GM12878 (cell line): ENCODE measurements around the gene LINC00632. TPM values are rescaled to one million over a fixed set of nuclear protein-coding genes. Genes with fewer than 3 reads are reported as not detected.

Experiments used
- ATAC-seq: fragments of 200-7000 bp; cut with Tn5 transposase; 3 replicates; pipeline ENCODE4 v1.9.1; 2020; ENCODE audit warnings: mild to moderate bottlenecking, moderate library complexity
- BruUV-seq: library from RNA; stranded (reverse); fragments of 400-500 nt; replicated peaks from 2 replicates; lab custom pipeline; 2021; lab: Mats Ljungman, UMichigan
- CTCF ChIA-PET: fragments of 300-600 bp; sonication (Branson Sonifier 250); formaldehyde crosslinking; extraction: SDS; loops from one replicate; lab custom pipeline; 2021; ENCODE audit warnings: inconsistent platforms; lab: Yijun Ruan, JAX
- POLR2A ChIA-PET: fragments of 350-600 bp; formaldehyde crosslinking; extraction: SDS; loops from one replicate; lab custom pipeline; 2021; ENCODE audit warnings: inconsistent platforms; lab: Charles Lee
- RAD21 ChIA-PET: fragments of 300-600 bp; sonication (Branson Sonifier 250); formaldehyde crosslinking; loops from one replicate; lab custom pipeline; 2023; ENCODE audit warnings: antibody characterized with exemption; ENCODE audit not compliant: unreplicated experiment; lab: Charles Lee
- SMC1A ChIA-PET: fragments of 300-600 bp; sonication (Branson Sonifier 250); formaldehyde crosslinking; loops from one replicate; lab custom pipeline; 2023; ENCODE audit not compliant: unreplicated experiment, uncharacterized antibody; lab: Charles Lee
- DNase-seq: peaks from one replicate; pipeline ENCODE4 v3.0.0-alpha.2; 2011; ENCODE audit warnings: low read depth, low spot score
- FAIRE-seq: peaks from 3 replicates; lab custom pipeline; 2011; peaks lifted over from hg19 to GRCh38; lab: Jason Lieb, UNC
- H2AFZ ChIP-seq: 2 replicates; pipeline ENCODE4 v1.6.0; 2011; ENCODE audit warnings: low read depth, low read length, control low read depth; ENCODE audit not compliant: control insufficient read depth
- H3K27ac ChIP-seq: 2 replicates; pipeline ENCODE4 v1.5.1; 2011; ENCODE audit warnings: control low read depth; ENCODE audit not compliant: control insufficient read depth, insufficient read depth
- H3K27me3 ChIP-seq, 2 experiments: replicated peaks in 1 of 2; 2 replicates each; pipeline versions ENCODE4 v1.6.0 to v1.6.1; 2011; ENCODE audit warnings: low read length in 1 of 2; ENCODE audit not compliant: control insufficient read depth in 2 of 2, insufficient read depth in 2 of 2
- H3K36me3 ChIP-seq, 2 experiments: 2 replicates each; pipeline ENCODE4 v1.5.1; 2011; ENCODE audit warnings: low read length in 1 of 2; ENCODE audit not compliant: control insufficient read depth in 2 of 2, insufficient read depth in 2 of 2
- H3K4me1 ChIP-seq: 2 replicates; pipeline ENCODE4 v1.6.1; 2011; ENCODE audit warnings: mild to moderate bottlenecking, low read length, moderate library complexity, mixed read lengths; ENCODE audit not compliant: control insufficient read depth, insufficient read depth
- H3K4me2 ChIP-seq: 2 replicates; pipeline ENCODE4 v1.6.0; 2011; ENCODE audit warnings: control low read depth; ENCODE audit not compliant: control insufficient read depth, insufficient read depth
- H3K4me3 ChIP-seq: fragments of 200-600 bp; sonication (generic); 2 replicates; pipeline ENCODE4 v1.5.1; 2016
- H3K79me2 ChIP-seq: 2 replicates; pipeline ENCODE4 v1.6.0; 2011; ENCODE audit warnings: low read length; ENCODE audit not compliant: control insufficient read depth, insufficient read depth
- H3K9ac ChIP-seq: 2 replicates; pipeline ENCODE4 v1.8.0; 2011; ENCODE audit warnings: low read length, control low read depth, mixed read lengths; ENCODE audit not compliant: control insufficient read depth, insufficient read depth
- H3K9me3 ChIP-seq: replicated peaks from 3 replicates; pipeline ENCODE4 v1.5.1; 2011; ENCODE audit warnings: mild to moderate bottlenecking, low read length; ENCODE audit not compliant: control insufficient read depth, insufficient read depth
- H4K20me1 ChIP-seq: 2 replicates; pipeline ENCODE4 v1.6.0; 2011; ENCODE audit not compliant: control insufficient read depth, insufficient read depth
- CTCF ChIP-seq, 3 experiments: IDR thresholded peaks in 2 of 3; conservative IDR thresholded peaks in 1 of 3; 2 replicates each; pipeline ENCODE4 v1.5.1; 2011; ENCODE audit warnings: low read depth in 3 of 3, low read length in 3 of 3, mild to moderate bottlenecking in 3 of 3, control low read depth in 2 of 3, moderate library complexity in 2 of 3, inconsistent platforms in 1 of 3, mixed read lengths in 1 of 3; ENCODE audit not compliant: control insufficient read depth in 2 of 3, insufficient read depth in 1 of 3; ENCODE audit errors: extremely low read depth in 1 of 3
- EGR1 ChIP-seq, 2 experiments: IDR thresholded peaks; 1 replicate in 1 of 2; 2 replicates in 1 of 2; pipeline ENCODE4 v1.6.1; 2011 to 2012; ENCODE audit warnings: low read depth in 2 of 2, low read length in 2 of 2, borderline replicate concordance in 1 of 2, mild to moderate bottlenecking in 1 of 2, moderate library complexity in 1 of 2
- SUZ12 ChIP-seq: fragments of 200-600 bp; sonication (generic); IDR thresholded peaks from one replicate; pipeline ENCODE4 v1.6.1; 2018; ENCODE audit warnings: antibody characterized with exemption, mild to moderate bottlenecking; ENCODE audit not compliant: unreplicated experiment
- WGBS: methylation state at CpG from one replicate; pipeline ENCODE4 v1.1.6; 2016; ENCODE audit warnings: low lambda C conversion rate; ENCODE audit not compliant: insufficient replicate concordance, insufficient coverage; ENCODE audit errors: missing lambda C conversion rate; 5-methylcytosine and 5-hydroxymethylcytosine counted together
- in situ Hi-C: fragments of 300-500 bp; cut with MboI; formaldehyde crosslinking; loops from 9 replicates; pipeline ENCODE4 v1.14.3; 2018; ENCODE audit warnings: mixed read lengths
- intact Hi-C: fragments of 100-400 bp; cut with micrococcal nuclease; formaldehyde crosslinking; loops from one replicate; pipeline ENCODE4 v1.14.2; 2022; ENCODE audit not compliant: unreplicated experiment
- polyA plus RNA-seq, 11 experiments: library from polyadenylated mRNA; depleted of rRNA in 4 of 11; unstranded in 6 of 11; stranded (reverse) in 5 of 11; fragments of >200 nt; fragmentation: Nextera tagmentation in 4 of 11; fragmentation: Illumina TruSeq in 1 of 11; extraction: Ambion mirVana in 4 of 11; extraction: Trizol in 1 of 11; gene quantifications; 1 replicate in 1 of 11; 2 replicates in 10 of 11; pipeline versions ENCODE4 v1.2.1 to v1.2.3, GENCODE V29; 2011 to 2016; ENCODE audit warnings: inconsistent platforms in 2 of 11, missing spikeins in 2 of 11, low read depth in 1 of 11
- total RNA-seq, 4 experiments: library from RNA; depleted of rRNA in 3 of 4; stranded (reverse); fragments of >200 nt in 3 of 4; fragmentation: Illumina TruSeq in 1 of 4; extraction: Trizol in 1 of 4; gene quantifications; 2 replicates each; pipeline versions ENCODE4 v1.2.1 to v1.2.3, GENCODE V29; 2013 to 2021

Gene LINC00632
- total and polyA plus RNA-seq, 10 of the 15 experiments (the other 5 are each of a cell fraction or from before 2014, with no cell fraction given) = 0.26 to 0.50 TPM; not detected in 8

DNA sequence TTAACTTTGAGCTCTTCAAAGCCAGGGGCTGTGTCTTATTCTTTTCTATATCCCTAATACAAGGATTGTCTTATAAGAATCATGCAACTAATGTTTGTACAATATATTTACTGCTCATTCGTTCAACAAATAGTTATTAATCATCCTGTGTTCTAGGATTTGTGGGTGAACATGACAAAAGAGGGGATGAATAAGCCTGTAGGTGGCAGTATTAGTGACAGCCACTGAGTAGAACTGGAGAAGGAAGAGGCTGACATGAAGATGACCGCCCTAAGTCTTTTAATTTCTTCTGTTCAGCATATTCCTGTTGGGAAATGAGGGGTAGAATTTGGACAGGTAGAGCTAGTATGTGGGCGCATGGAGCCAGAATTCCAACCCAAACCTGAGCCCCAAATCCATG lies 11.9 kb upstream of the LINC00632 start:
- CTCF ChIA-PET = no interaction called here
- POLR2A ChIA-PET = no interaction called here
- Histone ChIP-seq H4K20me1 (no peaks in the 10 kb centered on the region), H2AFZ (no peak overlapping the region), H3K9ac (no peak overlapping the region), H3K27ac (no peak overlapping the region), H3K79me2 (no peaks in the 10 kb centered on the region), H3K4me1 (no peaks in the 10 kb centered on the region), H3K36me3 (no peaks in the 10 kb centered on the region), H3K27me3 (no peaks in the 10 kb centered on the region), H3K9me3 (no peaks in the 10 kb centered on the region), H3K4me3 (no peak overlapping the region), H3K4me2 (no peak overlapping the region)
- no peak for TF ChIP-seq EGR1 (IDR thresholded peaks at IDR 0.05; ENCODE audit: borderline replicate concordance in 1 of 2, low read depth in 2 of 2, low read length in 2 of 2)
- TF ChIP-seq CTCF (IDR thresholded peaks at IDR 0.05 in 2 of 3, conservative IDR thresholded peaks at IDR 0.05 in 1 of 3; ENCODE audit: control insufficient read depth in 2 of 3, extremely low read depth in 1 of 3, insufficient read depth in 1 of 3, low read depth in 3 of 3, low read length in 3 of 3) = peak in 1 of 3 experiments; percentile 9; a peak in 1 of 6 replicates
- RAD21 ChIA-PET = no interaction called here
- FAIRE-seq (no peak), DNase-seq (no peak), ATAC-seq (no peak)
- SMC1A ChIA-PET = no interaction called here
- intact Hi-C loops = no loop called here
- 33% methylated on average over 3 of the region's 3 CpGs for WGBS
- BruUV-seq = no TSS peak
- in situ Hi-C loops = no loop called here

DNA sequence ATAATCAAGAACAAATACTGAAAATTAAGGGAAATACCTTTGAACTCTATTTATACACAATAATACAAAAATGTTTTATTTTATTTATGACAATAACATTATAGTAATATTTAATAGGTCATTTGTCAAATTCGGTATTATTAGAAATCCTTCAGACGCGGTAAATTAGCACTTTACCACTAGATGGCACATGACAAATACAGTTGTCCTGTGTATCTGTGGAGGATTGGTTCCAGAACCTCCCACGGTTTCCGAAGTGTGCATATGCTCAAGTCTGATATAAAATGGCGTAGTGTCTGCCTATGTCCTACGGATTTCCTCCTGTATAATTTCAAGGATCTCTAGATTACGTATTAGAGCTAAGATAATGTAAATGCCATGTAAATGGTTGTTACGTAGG lies 8.1 kb upstream of the LINC00632 start:
- Histone ChIP-seq H3K9me3 (no peaks in the 10 kb centered on the region), H3K36me3 (no peaks in the 10 kb centered on the region), H3K79me2 (no peaks in the 10 kb centered on the region), H3K4me3 (no peak overlapping the region), H2AFZ (no peak overlapping the region), H3K9ac (no peak overlapping the region), H3K27me3 (no peaks in the 10 kb centered on the region), H3K4me2 (no peak overlapping the region), H3K4me1 (no peaks in the 10 kb centered on the region), H4K20me1 (no peaks in the 10 kb centered on the region), H3K27ac (no peak overlapping the region)
- no TSS peak for BruUV-seq
- DNase-seq = no peak
- no peak for FAIRE-seq
- intact Hi-C loops = loop anchor here (1.0 kb wide), 1 partner anchor 32 kb away; no protein-coding TSS in a partner anchor
- ChIA-PET RAD21 (no interaction called here), POLR2A (no interaction called here), SMC1A (no interaction called here), CTCF (no interaction called here)
- peak; percentile 28 to 43 (median 37); a peak in 4 of 6 replicates for TF ChIP-seq CTCF (IDR thresholded peaks at IDR 0.05 in 2 of 3, conservative IDR thresholded peaks at IDR 0.05 in 1 of 3; ENCODE audit: control insufficient read depth in 2 of 3, extremely low read depth in 1 of 3, insufficient read depth in 1 of 3, low read depth in 3 of 3, low read length in 3 of 3)
- TF ChIP-seq SUZ12 = no peak
- WGBS = 25% methylated on average over 9 of the region's 9 CpGs
- in situ Hi-C loops = no loop called here
- peak; percentile 61; the same call in 2 of the 3 replicates for ATAC-seq
